Gastroesophageal sphincter (tissue), 4 donors: ENCODE measurements around the gene HOMER2. TPM values are rescaled to one million over a fixed set of nuclear protein-coding genes. Genes with fewer than 3 reads are reported as not detected.

Experiments used
- ATAC-seq: fragments of 150-250 bp; one replicate; pipeline ENCODE4 v1.9.1; 2016; ENCODE audit warnings: mild to moderate bottlenecking, moderate library complexity
- H3K27ac ChIP-seq, 4 donors: fragments of 200-600 bp; sonication (generic) in 3 of 4; 1 replicate in 3 of 4; 2 replicates in 1 of 4; pipeline ENCODE4 v1.5.1; 2016 to 2019
- H3K27me3 ChIP-seq: fragments of 200-600 bp; sonication (generic); one replicate; pipeline ENCODE4 v1.5.1; 2019
- H3K36me3 ChIP-seq, 2 donors: fragments of 200-600 bp; sonication (generic); one replicate each; pipeline ENCODE4 v1.5.1; 2019; ENCODE audit warnings: control low read depth in 1 of 2
- H3K4me1 ChIP-seq, 3 donors: fragments of 200-600 bp; sonication (generic); 1 replicate in 2 of 3; 2 replicates in 1 of 3; pipeline ENCODE4 v1.5.1; 2016 to 2019; ENCODE audit warnings: control low read depth in 2 of 3
- H3K4me3 ChIP-seq, 2 donors: fragments of 200-600 bp; sonication (generic); one replicate each; pipeline ENCODE4 v1.5.1; 2019; ENCODE audit warnings: mild to moderate bottlenecking in 1 of 2, moderate library complexity in 1 of 2
- H3K9me3 ChIP-seq, 3 donors: fragments of 200-600 bp; sonication (generic); one replicate each; pipeline ENCODE4 v1.5.1; 2017 to 2019; ENCODE audit warnings: control low read depth in 2 of 3
- CTCF ChIP-seq, 4 experiments: fragments of 200-600 bp in 2 of 4; fragments of 450-650 bp in 2 of 4; sonication (generic) in 1 of 4; IDR thresholded peaks; one replicate each; pipeline ENCODE4 v1.5.1; 2017 to 2019; ENCODE audit warnings: antibody characterized with exemption in 4 of 4, mild to moderate bottlenecking in 2 of 4, moderate library complexity in 2 of 4
- EP300 ChIP-seq: sonication (generic); formaldehyde crosslinking; IDR thresholded peaks from one replicate; pipeline ENCODE4 v1.6.1; 2017; ENCODE audit warnings: antibody characterized with exemption, mild to moderate bottlenecking
- POLR2A ChIP-seq, 2 donors: fragments of 450-650 bp; IDR thresholded peaks; one replicate each; pipeline ENCODE4 v1.6.1; 2017; ENCODE audit warnings: antibody characterized with exemption in 2 of 2, mild to moderate bottlenecking in 2 of 2, moderate library complexity in 1 of 2
- POLR2AphosphoS5 ChIP-seq: sonication (generic); formaldehyde crosslinking; IDR thresholded peaks from one replicate; pipeline ENCODE4 v1.6.1; 2017; ENCODE audit warnings: antibody characterized with exemption
- WGBS, 2 donors: methylation state at CpG; one replicate each; pipeline ENCODE4 v1.1.5; 2018; ENCODE audit warnings: low coverage in 1 of 2; 5-methylcytosine and 5-hydroxymethylcytosine counted together
- total RNA-seq, 4 donors: library from RNA; depleted of rRNA; stranded (reverse); fragments of >200 nt; gene quantifications; one replicate each; pipeline ENCODE4 v1.1.0, GENCODE V29; 2016

The HOMER2 gene
- total RNA-seq, 4 donors from 2014 or later: 12.0 to 26.8 (median 17.7) TPM

DNA sequence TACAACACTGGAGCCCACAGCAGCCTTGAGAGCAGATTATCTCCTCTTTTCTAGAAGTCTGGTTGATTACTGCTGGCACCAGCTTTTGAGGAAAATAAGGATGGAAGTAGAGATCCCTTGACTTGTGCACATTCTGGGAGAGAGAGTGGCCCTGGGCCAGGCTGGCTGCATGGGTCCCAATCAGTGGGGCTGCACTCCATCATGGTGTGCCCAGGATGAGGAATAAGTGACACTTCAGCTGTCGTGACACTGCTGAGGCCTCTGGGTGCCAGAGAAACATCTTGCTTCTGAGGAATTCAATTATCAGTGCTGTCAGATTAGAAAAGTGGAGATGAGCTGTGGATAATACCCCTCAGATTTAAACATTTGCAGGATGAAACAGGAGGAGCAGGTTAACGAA is 42.6 kb upstream of the HOMER2 start:
- H3K4me1 ChIP-seq: peaks cover 0 to 8% (median 0%) of the 10 kb centered on the region in 3 donors
- H3K27me3 ChIP-seq: no peaks in the 10 kb centered on the region
- 89% methylated on average over 2 of the region's 2 CpGs; no CpG with 5 or more reads in 1 of the 2 donors for WGBS, 2 donors
- H3K9me3 ChIP-seq: no peaks in the 10 kb centered on the region
- ATAC-seq: no peak
- no peak overlapping the region for H3K4me3 ChIP-seq
- peaks cover 0 to 26% of the 10 kb centered on the region in 2 donors for H3K36me3 ChIP-seq
- TF ChIP-seq EP300: no peak
- TF ChIP-seq CTCF (IDR thresholded peaks at IDR 0.05): no peak
- TF ChIP-seq POLR2AphosphoS5: no peak
- no peak for TF ChIP-seq POLR2A (IDR thresholded peaks at IDR 0.05)
- H3K27ac ChIP-seq: no peak overlapping the region

DNA sequence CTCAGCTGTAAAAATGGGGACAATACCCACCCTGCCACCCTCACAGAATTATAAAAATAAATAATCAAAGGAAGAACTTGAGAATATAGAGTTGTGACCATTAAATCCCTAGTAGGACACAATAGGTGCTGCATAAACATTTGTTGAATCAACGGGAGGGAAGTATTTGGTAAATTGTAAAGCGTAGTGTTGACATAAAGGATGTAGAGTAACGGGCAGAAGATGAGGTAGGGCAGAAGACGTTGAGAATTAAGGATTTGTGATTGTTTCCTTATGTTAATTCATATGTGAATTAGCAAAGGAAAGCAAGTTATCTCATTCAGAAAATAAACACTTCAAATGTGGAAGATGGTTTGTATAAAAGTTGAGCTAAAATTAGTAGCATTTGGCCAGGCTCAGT is 40.6 kb upstream of the HOMER2 start:
- H3K36me3 ChIP-seq: peaks cover 0 to 42% of the 10 kb centered on the region in 2 donors
- no peak for TF ChIP-seq EP300
- no peak for TF ChIP-seq POLR2AphosphoS5
- 43% methylated on average over 4 of the region's 4 CpGs; no CpG with 5 or more reads in 1 of the 2 donors for WGBS, 2 donors
- no peak overlapping the region for H3K4me3 ChIP-seq
- H3K9me3 ChIP-seq: no peaks in the 10 kb centered on the region
- H3K27me3 ChIP-seq: no peaks in the 10 kb centered on the region
- H3K27ac ChIP-seq: no peak overlapping the region
- peaks cover 0 to 1% (median 0%) of the 10 kb centered on the region in 3 donors for H3K4me1 ChIP-seq
- no peak for ATAC-seq

GRCh38 chr15:82992436-82992998 is 40.0 kb upstream of the HOMER2 start:
- peaks cover 0 to 8% (median 0%) of the 10 kb centered on the region in 3 donors for H3K4me1 ChIP-seq
- no peak for TF ChIP-seq POLR2A (IDR thresholded peaks at IDR 0.05)
- no peak for TF ChIP-seq EP300
- no peak for TF ChIP-seq POLR2AphosphoS5
- no peak for TF ChIP-seq CTCF (IDR thresholded peaks at IDR 0.05)
- WGBS, 2 donors: 88 to 92% methylated on average over 2 of the region's 3 CpGs

GRCh38 chr15:82986442-82986780 is 33.9 kb upstream of the HOMER2 start:
- TF ChIP-seq CTCF (IDR thresholded peaks at IDR 0.05) (no peak), POLR2AphosphoS5 (no peak), EP300 (no peak), POLR2A (IDR thresholded peaks at IDR 0.05) (no peak)
- peaks cover 0 to 29% of the 10 kb centered on the region in 2 donors for H3K36me3 ChIP-seq
- ATAC-seq: no peak
- H3K27me3 ChIP-seq: no peaks in the 10 kb centered on the region
- WGBS, 2 donors: 2% methylated on average over 7 of the region's 12 CpGs; no CpG with 5 or more reads in 1 of the 2 donors
- peaks cover 3 to 26% (median 10%) of the 10 kb centered on the region in 3 donors for H3K4me1 ChIP-seq
- peak overlapping the region; percentile 13 to 80 (median 78) for H3K27ac ChIP-seq
- H3K4me3 ChIP-seq: peak overlapping the region; percentile 82 to 97
- H3K9me3 ChIP-seq: no peaks in the 10 kb centered on the region

More at GRCh38 chr15:82992436-82992998, 40.0 kb upstream of the HOMER2 start:
- Histone ChIP-seq H3K27ac (no peak overlapping the region), H3K36me3 (peaks cover 0 to 44% of the 10 kb centered on the region in 2 donors), H3K4me3 (no peak overlapping the region), H3K27me3 (no peaks in the 10 kb centered on the region), H3K9me3 (no peaks in the 10 kb centered on the region)
- no peak for ATAC-seq

GRCh38 chr15:82985688-82986441 is 33.3 kb upstream of the HOMER2 start, which contains the start of gene RAMAC:
TSS of gene RAMAC (plus strand) at chr15:82986210. CDS start at chr15:82989019, 2,809 bp downstream.
- no peaks in the 10 kb centered on the region for H3K27me3 ChIP-seq
- WGBS, 2 donors: 3 to 9% methylated on average over 5 to 6 of the region's 45 CpGs
- peaks cover 3 to 26% (median 10%) of the 10 kb centered on the region in 3 donors for H3K4me1 ChIP-seq
- H3K36me3 ChIP-seq: peaks cover 0 to 23% of the 10 kb centered on the region in 2 donors
- TF ChIP-seq POLR2A (IDR thresholded peaks at IDR 0.05) (peak in 1 of 2 donors; percentile 31), CTCF (IDR thresholded peaks at IDR 0.05) (no peak), EP300 (no peak), POLR2AphosphoS5 (no peak)
- ATAC-seq: peak; percentile 97
- H3K9me3 ChIP-seq: no peaks in the 10 kb centered on the region
- H3K27ac ChIP-seq: peak within 1 kb of the TSS; percentile 13 to 80 (median 78)
- peak within 1 kb of the TSS; percentile 82 to 97 for H3K4me3 ChIP-seq
